Measurements from ENCODE around the gene CHST9. TPM values are rescaled to one million over a fixed set of nuclear protein-coding genes. Genes with fewer than 3 reads are reported as not detected.

CHST9 gene
- total RNA-seq, 1 experiment from 2014 or later: 19.2 TPM

DNA sequence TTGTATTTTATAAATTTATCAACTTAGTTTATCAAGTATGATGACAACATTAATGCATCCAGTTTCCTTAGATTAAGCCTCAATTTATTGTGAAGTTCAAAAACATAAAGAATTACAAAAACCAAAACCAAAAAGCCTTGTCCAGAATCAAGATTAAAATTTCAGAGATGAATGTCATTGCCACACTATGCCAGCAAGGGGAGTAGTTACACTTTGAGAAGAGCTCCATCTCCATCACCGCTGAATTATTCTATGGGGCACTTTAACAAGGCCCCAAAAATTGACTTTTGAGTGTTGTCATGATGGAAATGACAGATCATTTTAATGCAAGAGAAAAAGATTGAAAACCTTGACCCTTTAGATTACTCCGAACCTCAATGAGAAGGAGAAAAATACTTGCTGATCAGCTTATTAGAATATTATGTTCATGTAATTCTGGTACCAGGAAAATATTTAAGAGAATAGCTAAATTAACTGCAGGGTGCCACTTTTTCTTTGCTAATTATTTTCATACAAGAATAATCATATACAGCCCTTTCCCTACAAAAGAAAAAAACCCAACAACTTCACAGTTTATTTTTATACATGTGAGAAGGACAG lies 167.1 kb downstream of the CHST9 start:
- Mint-ChIP-seq H3K9me3 (no peaks in the 10 kb centered on the region), H3K27ac (no peak overlapping the region), H3K27me3 (ENCODE audit: low read depth) (no peaks in the 10 kb centered on the region), H3K4me3 (no peak overlapping the region), H3K36me3 (no peaks in the 10 kb centered on the region), H3K4me1 (peaks cover 24% of the 10 kb centered on the region)
- ChIA-PET POLR2A (no interaction called here), CTCF (interaction anchor here (0.6 to 1.5 kb wide), 16 partner anchors 8 to 591 kb away, joined by 3 to 12 read pairs (median 4); partner anchors contain the start of gene AQP4)
- no peak for DNase-seq (ENCODE audit: low spot score)
- ATAC-seq: peak; percentile 62
- TF ChIP-seq, protein P1, sequence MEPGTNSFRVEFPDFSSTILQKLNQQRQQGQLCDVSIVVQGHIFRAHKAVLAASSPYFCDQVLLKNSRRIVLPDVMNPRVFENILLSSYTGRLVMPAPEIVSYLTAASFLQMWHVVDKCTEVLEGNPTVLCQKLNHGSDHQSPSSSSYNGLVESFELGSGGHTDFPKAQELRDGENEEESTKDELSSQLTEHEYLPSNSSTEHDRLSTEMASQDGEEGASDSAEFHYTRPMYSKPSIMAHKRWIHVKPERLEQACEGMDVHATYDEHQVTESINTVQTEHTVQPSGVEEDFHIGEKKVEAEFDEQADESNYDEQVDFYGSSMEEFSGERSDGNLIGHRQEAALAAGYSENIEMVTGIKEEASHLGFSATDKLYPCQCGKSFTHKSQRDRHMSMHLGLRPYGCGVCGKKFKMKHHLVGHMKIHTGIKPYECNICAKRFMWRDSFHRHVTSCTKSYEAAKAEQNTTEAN (CRISPR knock-in tag; IDR thresholded peaks at IDR 0.05): no peak
- no peak for TF ChIP-seq SMAD3 (CRISPR knock-in tag; IDR thresholded peaks at IDR 0.05; ENCODE audit: borderline replicate concordance)
- no peak for TF ChIP-seq PRRX2 (CRISPR knock-in tag; IDR thresholded peaks at IDR 0.05)
- TF ChIP-seq CREM (CRISPR knock-in tag; IDR thresholded peaks at IDR 0.05): no peak
- TF ChIP-seq, protein P2, sequence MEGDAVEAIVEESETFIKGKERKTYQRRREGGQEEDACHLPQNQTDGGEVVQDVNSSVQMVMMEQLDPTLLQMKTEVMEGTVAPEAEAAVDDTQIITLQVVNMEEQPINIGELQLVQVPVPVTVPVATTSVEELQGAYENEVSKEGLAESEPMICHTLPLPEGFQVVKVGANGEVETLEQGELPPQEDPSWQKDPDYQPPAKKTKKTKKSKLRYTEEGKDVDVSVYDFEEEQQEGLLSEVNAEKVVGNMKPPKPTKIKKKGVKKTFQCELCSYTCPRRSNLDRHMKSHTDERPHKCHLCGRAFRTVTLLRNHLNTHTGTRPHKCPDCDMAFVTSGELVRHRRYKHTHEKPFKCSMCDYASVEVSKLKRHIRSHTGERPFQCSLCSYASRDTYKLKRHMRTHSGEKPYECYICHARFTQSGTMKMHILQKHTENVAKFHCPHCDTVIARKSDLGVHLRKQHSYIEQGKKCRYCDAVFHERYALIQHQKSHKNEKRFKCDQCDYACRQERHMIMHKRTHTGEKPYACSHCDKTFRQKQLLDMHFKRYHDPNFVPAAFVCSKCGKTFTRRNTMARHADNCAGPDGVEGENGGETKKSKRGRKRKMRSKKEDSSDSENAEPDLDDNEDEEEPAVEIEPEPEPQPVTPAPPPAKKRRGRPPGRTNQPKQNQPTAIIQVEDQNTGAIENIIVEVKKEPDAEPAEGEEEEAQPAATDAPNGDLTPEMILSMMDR (IDR thresholded peaks at IDR 0.05): 0 out of 2 replicates have a peak, but pooled peaks have one; percentile 22
- no peak for TF ChIP-seq ELF4 (CRISPR knock-in tag; IDR thresholded peaks at IDR 0.05; ENCODE audit: low read depth)
- no peak for TF ChIP-seq ZNF317 (CRISPR knock-in tag; IDR thresholded peaks at IDR 0.05; ENCODE audit: borderline replicate concordance, low read depth)
- TF ChIP-seq ESRRA (CRISPR knock-in tag; IDR thresholded peaks at IDR 0.05; ENCODE audit: borderline replicate concordance): no peak

DNA sequence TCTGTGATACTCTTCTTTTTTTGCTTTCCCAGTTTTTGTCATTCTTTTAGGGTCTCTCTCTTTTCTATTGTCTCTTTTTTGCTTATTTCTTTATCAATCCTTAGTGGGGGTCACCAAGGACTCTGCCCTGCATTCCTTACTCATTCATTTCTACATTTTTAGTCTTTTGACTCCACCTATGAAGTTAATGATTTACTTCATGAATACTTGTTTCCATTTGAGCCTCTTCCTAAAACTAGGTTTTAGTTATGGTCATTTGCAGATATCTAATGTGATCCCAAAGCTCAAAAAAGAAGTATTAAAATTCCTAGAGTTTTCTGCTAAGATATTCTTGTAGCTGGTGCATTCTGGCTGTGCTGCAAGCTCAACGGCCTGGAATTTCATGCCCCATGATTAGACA lies 170.3 kb downstream of the CHST9 start:
- peaks cover 15% of the 10 kb centered on the region for H3K4me1 Mint-ChIP-seq
- CTCF ChIA-PET: interaction anchor here (0.9 to 1.3 kb wide), 3 partner anchors 9 to 590 kb away, joined by 3 read pairs; no protein-coding TSS in a partner anchor
- no peak for ATAC-seq
- TF ChIP-seq NR1H2 (CRISPR knock-in tag; IDR thresholded peaks at IDR 0.05): no peak
- TF ChIP-seq JAZF1 (CRISPR knock-in tag; IDR thresholded peaks at IDR 0.05): no peak
- TF ChIP-seq, protein P3, sequence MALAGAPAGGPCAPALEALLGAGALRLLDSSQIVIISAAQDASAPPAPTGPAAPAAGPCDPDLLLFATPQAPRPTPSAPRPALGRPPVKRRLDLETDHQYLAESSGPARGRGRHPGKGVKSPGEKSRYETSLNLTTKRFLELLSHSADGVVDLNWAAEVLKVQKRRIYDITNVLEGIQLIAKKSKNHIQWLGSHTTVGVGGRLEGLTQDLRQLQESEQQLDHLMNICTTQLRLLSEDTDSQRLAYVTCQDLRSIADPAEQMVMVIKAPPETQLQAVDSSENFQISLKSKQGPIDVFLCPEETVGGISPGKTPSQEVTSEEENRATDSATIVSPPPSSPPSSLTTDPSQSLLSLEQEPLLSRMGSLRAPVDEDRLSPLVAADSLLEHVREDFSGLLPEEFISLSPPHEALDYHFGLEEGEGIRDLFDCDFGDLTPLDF (CRISPR knock-in tag; IDR thresholded peaks at IDR 0.05): no peak
- TF ChIP-seq SMAD4 (CRISPR knock-in tag; IDR thresholded peaks at IDR 0.05): no peak
- no peak for TF ChIP-seq TEAD1 (CRISPR knock-in tag; IDR thresholded peaks at IDR 0.05)
- H3K4me3 Mint-ChIP-seq: no peak overlapping the region
- H3K9me3 Mint-ChIP-seq: no peaks in the 10 kb centered on the region
- H3K36me3 Mint-ChIP-seq: no peaks in the 10 kb centered on the region
- no peak for DNase-seq (ENCODE audit: low spot score)
- H3K27me3 Mint-ChIP-seq (ENCODE audit: low read depth): no peaks in the 10 kb centered on the region
- no peak overlapping the region for H3K27ac Mint-ChIP-seq
- POLR2A ChIA-PET: no interaction called here

DNA sequence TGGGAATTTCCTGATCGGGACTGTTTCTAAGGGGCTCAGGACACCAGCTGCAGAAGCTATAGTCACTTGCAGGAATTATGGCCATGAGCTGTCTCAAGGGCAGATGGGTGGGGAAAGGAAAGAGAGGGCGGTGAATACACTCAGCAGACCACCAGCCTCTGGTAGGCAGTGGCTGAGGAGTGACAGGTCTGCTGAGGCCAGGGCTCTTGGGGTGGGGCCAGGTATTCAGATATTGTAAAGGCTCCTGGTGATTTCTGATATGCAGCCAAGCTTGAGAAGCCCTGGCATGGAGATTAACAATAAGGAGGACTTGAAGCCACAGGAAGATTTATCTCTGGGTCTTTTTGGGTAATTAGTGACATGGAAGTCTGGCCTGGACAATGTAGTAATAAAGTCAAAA lies 174.3 kb downstream of the CHST9 start:
- no peak overlapping the region for H3K4me3 Mint-ChIP-seq
- H3K27me3 Mint-ChIP-seq (ENCODE audit: low read depth): no peaks in the 10 kb centered on the region
- ATAC-seq (peak; percentile 55; the same call in 1 of the 2 replicates), DNase-seq (ENCODE audit: low spot score) (no peak)
- TF ChIP-seq ZBTB21 (CRISPR knock-in tag; IDR thresholded peaks at IDR 0.05; ENCODE audit: borderline replicate concordance) (no peak), ZNF671 (CRISPR knock-in tag; IDR thresholded peaks at IDR 0.05) (no peak)
- ChIA-PET CTCF (interaction anchor here (0.9 kb wide), 1 partner anchor 251 kb away, joined by 3 read pairs; no protein-coding TSS in a partner anchor), POLR2A (no interaction called here)
- no peak overlapping the region for H3K27ac Mint-ChIP-seq
- peaks cover 17% of the 10 kb centered on the region for H3K4me1 Mint-ChIP-seq
- H3K36me3 Mint-ChIP-seq: no peaks in the 10 kb centered on the region
- H3K9me3 Mint-ChIP-seq: no peaks in the 10 kb centered on the region

DNA sequence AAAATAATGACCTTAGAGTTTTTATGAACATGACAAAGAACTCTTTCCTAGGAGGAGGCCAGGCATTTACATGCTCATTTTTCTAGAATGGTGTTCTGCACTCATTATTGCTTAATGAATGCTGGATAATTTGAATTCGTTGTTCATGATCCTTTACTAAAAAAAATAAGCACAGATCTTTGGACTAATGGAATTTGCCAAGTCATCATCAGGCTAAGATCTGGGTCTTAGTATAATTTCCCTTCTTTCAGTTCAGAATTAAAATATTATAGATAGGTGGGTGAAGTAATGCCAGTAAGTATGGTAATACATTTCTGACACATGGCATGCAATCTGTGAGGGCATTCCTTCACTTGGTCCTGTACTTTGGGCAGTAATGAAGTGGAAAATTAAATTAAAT lies 175.8 kb downstream of the CHST9 start:
- no peaks in the 10 kb centered on the region for H3K27me3 Mint-ChIP-seq (ENCODE audit: low read depth)
- H3K36me3 Mint-ChIP-seq: no peaks in the 10 kb centered on the region
- H3K9me3 Mint-ChIP-seq: no peaks in the 10 kb centered on the region
- H3K4me3 Mint-ChIP-seq: no peak overlapping the region
- POLR2A ChIA-PET: no interaction called here
- H3K4me1 Mint-ChIP-seq: peaks cover 14% of the 10 kb centered on the region
- DNase-seq (ENCODE audit: low spot score) (no peak), ATAC-seq (no peak)
- H3K27ac Mint-ChIP-seq: 0 out of 2 replicates have a peak overlapping the region, but pooled peaks have one; percentile 12
- CTCF ChIA-PET: no interaction called here
- TF ChIP-seq EMX1 (CRISPR knock-in tag; IDR thresholded peaks at IDR 0.05): no peak
- TF ChIP-seq ZNF138 (CRISPR knock-in tag; conservative IDR thresholded peaks at IDR 0.05): no peak
- TF ChIP-seq, protein P4, sequence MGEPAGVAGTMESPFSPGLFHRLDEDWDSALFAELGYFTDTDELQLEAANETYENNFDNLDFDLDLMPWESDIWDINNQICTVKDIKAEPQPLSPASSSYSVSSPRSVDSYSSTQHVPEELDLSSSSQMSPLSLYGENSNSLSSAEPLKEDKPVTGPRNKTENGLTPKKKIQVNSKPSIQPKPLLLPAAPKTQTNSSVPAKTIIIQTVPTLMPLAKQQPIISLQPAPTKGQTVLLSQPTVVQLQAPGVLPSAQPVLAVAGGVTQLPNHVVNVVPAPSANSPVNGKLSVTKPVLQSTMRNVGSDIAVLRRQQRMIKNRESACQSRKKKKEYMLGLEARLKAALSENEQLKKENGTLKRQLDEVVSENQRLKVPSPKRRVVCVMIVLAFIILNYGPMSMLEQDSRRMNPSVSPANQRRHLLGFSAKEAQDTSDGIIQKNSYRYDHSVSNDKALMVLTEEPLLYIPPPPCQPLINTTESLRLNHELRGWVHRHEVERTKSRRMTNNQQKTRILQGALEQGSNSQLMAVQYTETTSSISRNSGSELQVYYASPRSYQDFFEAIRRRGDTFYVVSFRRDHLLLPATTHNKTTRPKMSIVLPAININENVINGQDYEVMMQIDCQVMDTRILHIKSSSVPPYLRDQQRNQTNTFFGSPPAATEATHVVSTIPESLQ (CRISPR knock-in tag; IDR thresholded peaks at IDR 0.05): no peak
- no peak for TF ChIP-seq GRHL2 (CRISPR knock-in tag; IDR thresholded peaks at IDR 0.05; ENCODE audit: insufficient replicate concordance, severe bottlenecking)
- TF ChIP-seq, protein P2 (IDR thresholded peaks at IDR 0.05): no peak

All from WTC11 (cell line).